Heart left ventricle (tissue), 13 donors: ENCODE measurements around the gene TMC7.

Experiments used
- CTCF ChIP-seq, 12 donors: fragments of 200-600 bp; sonication (generic) in 4 of 12; IDR thresholded peaks; one replicate each; pipeline versions ENCODE4 v1.5.0 to v1.8.0; 2018 to 2022; ENCODE audit warnings: antibody characterized with exemption in 12 of 12, mild to moderate bottlenecking in 5 of 12
- POLR2A ChIP-seq, 2 donors: fragments of 450-650 bp; IDR thresholded peaks; one replicate each; pipeline ENCODE4 v1.6.1; 2017; ENCODE audit warnings: antibody characterized with exemption in 2 of 2, mild to moderate bottlenecking in 2 of 2, moderate library complexity in 2 of 2
- donor health status: ischemic (EF 13 %, LVEDD 7.1; RV severe dilation, severe dysfunction).
- donor health status: DM: no; HTN: yes; CAD: no.
- donor health status: DM: no; HTN: no; CAD: no.
- donor health status: ischemic (EF 25% LVEDD 6.9; RV normal size, moderate dysfunction).
- donor health status: ischemic (EF 25% LVEDD 5.7; RV mildly dilated, moderate dysfunction).
- donor health status: ischemic (EF 35%, LVEDD 5.7; RV mildly dilated, moderate dysfunction).
- donor health status: nonischemic (EF 11% LVEDD 7.7; RV severe dilation, severe dysfunction).
- donor health status: DM: yes; HTN: yes; CAD: no.
- donor health status: PGD.
- donor health status: ischemic (EF 29% LVEDD 5.4; RV normal size, mild dysfunction).
- donor health status: nonischemic (EF 23%, LVEDD 6.1; RV moderate dilation, normal function).

GRCh38 chr16:19031738-19032137, 48.0 kb downstream of the TMC7 start:
- no peak for TF ChIP-seq POLR2A (IDR thresholded peaks at IDR 0.05)
- TF ChIP-seq CTCF (IDR thresholded peaks at IDR 0.05) = no peak
